WTC11 (cell line): Measurements from ENCODE around the gene SRRM2. TPM values are rescaled to one million over a fixed set of nuclear protein-coding genes. Genes with fewer than 3 reads are reported as not detected.

Experiments
- ATAC-seq: fragments of 200-7000 bp; cut with Tn5 transposase; 2 replicates; pipeline ENCODE4 v1.10.0; 2021; ENCODE audit warnings: mild to moderate bottlenecking, moderate library complexity
- CTCF ChIA-PET: fragments of 300-600 bp; sonication (Branson Sonifier 250); formaldehyde crosslinking; loops from one replicate; lab custom pipeline; 2021; ENCODE audit warnings: antibody characterized with exemption; lab: Charles Lee
- POLR2A ChIA-PET: fragments of 350-600 bp; sonication (Branson Sonifier 250); formaldehyde crosslinking; loops from one replicate; lab custom pipeline; 2021; ENCODE audit warnings: antibody characterized with exemption; lab: Charles Lee
- DNase-seq: peaks from one replicate; pipeline ENCODE4 v3.0.0; 2021; ENCODE audit warnings: low spot score
- H3K27ac Mint-ChIP-seq: 2 replicates; pipeline ENCODE4 v1.8.0; 2021; ENCODE audit warnings: mixed read lengths
- H3K27me3 Mint-ChIP-seq: 2 replicates; pipeline ENCODE4 v1.8.0; 2021; ENCODE audit warnings: low read depth, mild to moderate bottlenecking, moderate library complexity, mixed read lengths
- H3K36me3 Mint-ChIP-seq: 2 replicates; pipeline ENCODE4 v1.8.0; 2021; ENCODE audit warnings: mixed read lengths
- H3K4me1 Mint-ChIP-seq: 2 replicates; pipeline ENCODE4 v1.8.0; 2022; ENCODE audit warnings: mixed read lengths
- H3K4me3 Mint-ChIP-seq: 2 replicates; pipeline ENCODE4 v1.8.0; 2021; ENCODE audit warnings: mild to moderate bottlenecking, moderate library complexity, mixed read lengths
- H3K9me3 Mint-ChIP-seq: 2 replicates; pipeline ENCODE4 v1.8.0; 2021; ENCODE audit warnings: mixed read lengths
- GRHL2 ChIP-seq: fragments of 250-450 bp; sonication (Bioruptor Pico); IDR thresholded peaks from 2 replicates; pipeline ENCODE4 v1.8.0; 2022; ENCODE audit warnings: mild to moderate bottlenecking, moderate library complexity; ENCODE audit not compliant: insufficient replicate concordance, severe bottlenecking
- MXD4 ChIP-seq: fragments of 250-450 bp; sonication (Bioruptor Pico); IDR thresholded peaks from 2 replicates; pipeline ENCODE4 v1.8.0; 2021; ENCODE audit warnings: mild to moderate bottlenecking, moderate library complexity, borderline replicate concordance
- SOX15 ChIP-seq: fragments of 250-450 bp; sonication (Bioruptor Pico); IDR thresholded peaks from 2 replicates; pipeline ENCODE4 v1.9.0; 2021; ENCODE audit warnings: mild to moderate bottlenecking
- SP1 ChIP-seq: sonication (generic); formaldehyde crosslinking; conservative IDR thresholded peaks from 2 replicates; pipeline ENCODE4 v1.8.1; 2022; ENCODE audit warnings: missing genetic modification reagents
- ZNF416 ChIP-seq: fragments of 250-450 bp; sonication (Bioruptor Pico); IDR thresholded peaks from 2 replicates; pipeline ENCODE4 v1.9.0; 2021; ENCODE audit warnings: mild to moderate bottlenecking, inconsistent platforms
- total RNA-seq: library from RNA; stranded (reverse); gene quantifications from 3 replicates; pipeline ENCODE4 v1.2.3, GENCODE V29; 2021
- TF ChIP-seq, protein P1 (sequence below): sonication (generic); formaldehyde crosslinking; IDR thresholded peaks from 2 replicates; pipeline ENCODE4 v1.8.1; 2023; ENCODE audit warnings: mild to moderate bottlenecking, missing genetic modification reagents
- TF ChIP-seq, protein P2 (sequence below): fragments of 200-600 bp; IDR thresholded peaks from 2 replicates; pipeline ENCODE4 v1.8.0; 2022; ENCODE audit warnings: antibody characterized with exemption
- TF ChIP-seq, protein P3 (sequence below): sonication (generic); formaldehyde crosslinking; IDR thresholded peaks from 2 replicates; pipeline ENCODE4 v1.8.1; 2023; ENCODE audit warnings: mild to moderate bottlenecking, missing genetic modification reagents, moderate library complexity
- TF ChIP-seq, protein P4 (sequence below): fragments of 250-450 bp; sonication (Bioruptor Pico); IDR thresholded peaks from 2 replicates; pipeline ENCODE4 v1.9.0; 2021; ENCODE audit warnings: moderate library complexity, mild to moderate bottlenecking, inconsistent platforms, borderline replicate concordance
- TF ChIP-seq, protein P5 (sequence below): sonication (generic); formaldehyde crosslinking; IDR thresholded peaks from 2 replicates; pipeline ENCODE4 v1.8.1; 2022; ENCODE audit warnings: mild to moderate bottlenecking, missing genetic modification reagents, moderate library complexity, borderline replicate concordance
- TF ChIP-seq, protein P6 (sequence below): sonication (generic); formaldehyde crosslinking; IDR thresholded peaks from 2 replicates; pipeline ENCODE4 v1.8.1; 2023; ENCODE audit warnings: mild to moderate bottlenecking, missing genetic modification reagents
- TF ChIP-seq, protein P7 (sequence below): sonication (generic); formaldehyde crosslinking; IDR thresholded peaks from 2 replicates; pipeline ENCODE4 v1.8.0; 2022; ENCODE audit warnings: missing genetic modification reagents
- TF ChIP-seq, protein P8 (sequence below): sonication (generic); formaldehyde crosslinking; IDR thresholded peaks from 2 replicates; pipeline ENCODE4 v1.8.1; 2022; ENCODE audit warnings: low read depth, missing genetic modification reagents, borderline replicate concordance

Gene SRRM2
- total RNA-seq, 1 experiment from 2014 or later, result 823 TPM

DNA sequence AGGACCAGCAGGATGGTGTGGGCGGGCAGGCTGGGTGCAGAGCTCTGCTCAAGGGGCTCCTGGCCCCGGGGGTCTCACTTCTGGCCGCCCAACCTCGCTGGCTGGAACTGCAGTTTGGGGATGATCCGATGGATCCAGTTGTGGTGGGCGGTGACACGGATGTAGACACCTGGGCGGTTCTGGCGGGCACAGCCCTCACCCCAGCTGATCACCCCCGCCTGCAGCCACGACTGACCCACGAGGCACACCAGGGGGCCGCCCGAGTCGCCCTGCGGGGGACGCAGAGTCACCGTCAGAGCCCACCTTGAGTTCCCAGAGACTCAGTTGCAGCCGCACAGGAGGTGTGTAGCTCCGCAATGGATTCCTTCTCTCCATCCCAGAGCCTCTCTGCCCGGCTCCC is 39.9 kb upstream of the SRRM2 start:
- ChIA-PET CTCF (no interaction called here), POLR2A (no interaction called here)
- DNase-seq (no peak), ATAC-seq (no peak)
- Mint-ChIP-seq H3K36me3 (peaks cover 7% of the 10 kb centered on the region), H3K9me3 (no peaks in the 10 kb centered on the region), H3K4me3 (no peak overlapping the region), H3K4me1 (peaks cover 3% of the 10 kb centered on the region; the same call in 1 of the 2 replicates), H3K27me3 (no peaks in the 10 kb centered on the region), H3K27ac (no peak overlapping the region)
- TF ChIP-seq, protein P1, sequence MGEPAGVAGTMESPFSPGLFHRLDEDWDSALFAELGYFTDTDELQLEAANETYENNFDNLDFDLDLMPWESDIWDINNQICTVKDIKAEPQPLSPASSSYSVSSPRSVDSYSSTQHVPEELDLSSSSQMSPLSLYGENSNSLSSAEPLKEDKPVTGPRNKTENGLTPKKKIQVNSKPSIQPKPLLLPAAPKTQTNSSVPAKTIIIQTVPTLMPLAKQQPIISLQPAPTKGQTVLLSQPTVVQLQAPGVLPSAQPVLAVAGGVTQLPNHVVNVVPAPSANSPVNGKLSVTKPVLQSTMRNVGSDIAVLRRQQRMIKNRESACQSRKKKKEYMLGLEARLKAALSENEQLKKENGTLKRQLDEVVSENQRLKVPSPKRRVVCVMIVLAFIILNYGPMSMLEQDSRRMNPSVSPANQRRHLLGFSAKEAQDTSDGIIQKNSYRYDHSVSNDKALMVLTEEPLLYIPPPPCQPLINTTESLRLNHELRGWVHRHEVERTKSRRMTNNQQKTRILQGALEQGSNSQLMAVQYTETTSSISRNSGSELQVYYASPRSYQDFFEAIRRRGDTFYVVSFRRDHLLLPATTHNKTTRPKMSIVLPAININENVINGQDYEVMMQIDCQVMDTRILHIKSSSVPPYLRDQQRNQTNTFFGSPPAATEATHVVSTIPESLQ (CRISPR knock-in tag), result no peak
- TF ChIP-seq MXD4 (CRISPR knock-in tag), result no peak
- TF ChIP-seq, protein P2, sequence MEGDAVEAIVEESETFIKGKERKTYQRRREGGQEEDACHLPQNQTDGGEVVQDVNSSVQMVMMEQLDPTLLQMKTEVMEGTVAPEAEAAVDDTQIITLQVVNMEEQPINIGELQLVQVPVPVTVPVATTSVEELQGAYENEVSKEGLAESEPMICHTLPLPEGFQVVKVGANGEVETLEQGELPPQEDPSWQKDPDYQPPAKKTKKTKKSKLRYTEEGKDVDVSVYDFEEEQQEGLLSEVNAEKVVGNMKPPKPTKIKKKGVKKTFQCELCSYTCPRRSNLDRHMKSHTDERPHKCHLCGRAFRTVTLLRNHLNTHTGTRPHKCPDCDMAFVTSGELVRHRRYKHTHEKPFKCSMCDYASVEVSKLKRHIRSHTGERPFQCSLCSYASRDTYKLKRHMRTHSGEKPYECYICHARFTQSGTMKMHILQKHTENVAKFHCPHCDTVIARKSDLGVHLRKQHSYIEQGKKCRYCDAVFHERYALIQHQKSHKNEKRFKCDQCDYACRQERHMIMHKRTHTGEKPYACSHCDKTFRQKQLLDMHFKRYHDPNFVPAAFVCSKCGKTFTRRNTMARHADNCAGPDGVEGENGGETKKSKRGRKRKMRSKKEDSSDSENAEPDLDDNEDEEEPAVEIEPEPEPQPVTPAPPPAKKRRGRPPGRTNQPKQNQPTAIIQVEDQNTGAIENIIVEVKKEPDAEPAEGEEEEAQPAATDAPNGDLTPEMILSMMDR, result no peak
- TF ChIP-seq, protein P3, sequence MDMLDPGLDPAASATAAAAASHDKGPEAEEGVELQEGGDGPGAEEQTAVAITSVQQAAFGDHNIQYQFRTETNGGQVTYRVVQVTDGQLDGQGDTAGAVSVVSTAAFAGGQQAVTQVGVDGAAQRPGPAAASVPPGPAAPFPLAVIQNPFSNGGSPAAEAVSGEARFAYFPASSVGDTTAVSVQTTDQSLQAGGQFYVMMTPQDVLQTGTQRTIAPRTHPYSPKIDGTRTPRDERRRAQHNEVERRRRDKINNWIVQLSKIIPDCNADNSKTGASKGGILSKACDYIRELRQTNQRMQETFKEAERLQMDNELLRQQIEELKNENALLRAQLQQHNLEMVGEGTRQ, result no peak
- TF ChIP-seq, protein P4, sequence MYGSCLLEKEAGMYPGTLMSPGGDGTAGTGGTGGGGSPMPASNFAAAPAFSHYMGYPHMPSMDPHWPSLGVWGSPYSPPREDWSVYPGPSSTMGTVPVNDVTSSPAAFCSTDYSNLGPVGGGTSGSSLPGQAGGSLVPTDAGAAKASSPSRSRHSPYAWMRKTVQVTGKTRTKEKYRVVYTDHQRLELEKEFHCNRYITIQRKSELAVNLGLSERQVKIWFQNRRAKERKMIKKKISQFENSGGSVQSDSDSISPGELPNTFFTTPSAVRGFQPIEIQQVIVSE, result no peak
- TF ChIP-seq ZNF416 (CRISPR knock-in tag), result no peak
- TF ChIP-seq SP1 (CRISPR knock-in tag), result no peak
- TF ChIP-seq, protein P5, sequence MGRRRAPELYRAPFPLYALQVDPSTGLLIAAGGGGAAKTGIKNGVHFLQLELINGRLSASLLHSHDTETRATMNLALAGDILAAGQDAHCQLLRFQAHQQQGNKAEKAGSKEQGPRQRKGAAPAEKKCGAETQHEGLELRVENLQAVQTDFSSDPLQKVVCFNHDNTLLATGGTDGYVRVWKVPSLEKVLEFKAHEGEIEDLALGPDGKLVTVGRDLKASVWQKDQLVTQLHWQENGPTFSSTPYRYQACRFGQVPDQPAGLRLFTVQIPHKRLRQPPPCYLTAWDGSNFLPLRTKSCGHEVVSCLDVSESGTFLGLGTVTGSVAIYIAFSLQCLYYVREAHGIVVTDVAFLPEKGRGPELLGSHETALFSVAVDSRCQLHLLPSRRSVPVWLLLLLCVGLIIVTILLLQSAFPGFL (CRISPR knock-in tag), result no peak
- TF ChIP-seq, protein P6, sequence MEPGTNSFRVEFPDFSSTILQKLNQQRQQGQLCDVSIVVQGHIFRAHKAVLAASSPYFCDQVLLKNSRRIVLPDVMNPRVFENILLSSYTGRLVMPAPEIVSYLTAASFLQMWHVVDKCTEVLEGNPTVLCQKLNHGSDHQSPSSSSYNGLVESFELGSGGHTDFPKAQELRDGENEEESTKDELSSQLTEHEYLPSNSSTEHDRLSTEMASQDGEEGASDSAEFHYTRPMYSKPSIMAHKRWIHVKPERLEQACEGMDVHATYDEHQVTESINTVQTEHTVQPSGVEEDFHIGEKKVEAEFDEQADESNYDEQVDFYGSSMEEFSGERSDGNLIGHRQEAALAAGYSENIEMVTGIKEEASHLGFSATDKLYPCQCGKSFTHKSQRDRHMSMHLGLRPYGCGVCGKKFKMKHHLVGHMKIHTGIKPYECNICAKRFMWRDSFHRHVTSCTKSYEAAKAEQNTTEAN, result no peak
- TF ChIP-seq, protein P7, sequence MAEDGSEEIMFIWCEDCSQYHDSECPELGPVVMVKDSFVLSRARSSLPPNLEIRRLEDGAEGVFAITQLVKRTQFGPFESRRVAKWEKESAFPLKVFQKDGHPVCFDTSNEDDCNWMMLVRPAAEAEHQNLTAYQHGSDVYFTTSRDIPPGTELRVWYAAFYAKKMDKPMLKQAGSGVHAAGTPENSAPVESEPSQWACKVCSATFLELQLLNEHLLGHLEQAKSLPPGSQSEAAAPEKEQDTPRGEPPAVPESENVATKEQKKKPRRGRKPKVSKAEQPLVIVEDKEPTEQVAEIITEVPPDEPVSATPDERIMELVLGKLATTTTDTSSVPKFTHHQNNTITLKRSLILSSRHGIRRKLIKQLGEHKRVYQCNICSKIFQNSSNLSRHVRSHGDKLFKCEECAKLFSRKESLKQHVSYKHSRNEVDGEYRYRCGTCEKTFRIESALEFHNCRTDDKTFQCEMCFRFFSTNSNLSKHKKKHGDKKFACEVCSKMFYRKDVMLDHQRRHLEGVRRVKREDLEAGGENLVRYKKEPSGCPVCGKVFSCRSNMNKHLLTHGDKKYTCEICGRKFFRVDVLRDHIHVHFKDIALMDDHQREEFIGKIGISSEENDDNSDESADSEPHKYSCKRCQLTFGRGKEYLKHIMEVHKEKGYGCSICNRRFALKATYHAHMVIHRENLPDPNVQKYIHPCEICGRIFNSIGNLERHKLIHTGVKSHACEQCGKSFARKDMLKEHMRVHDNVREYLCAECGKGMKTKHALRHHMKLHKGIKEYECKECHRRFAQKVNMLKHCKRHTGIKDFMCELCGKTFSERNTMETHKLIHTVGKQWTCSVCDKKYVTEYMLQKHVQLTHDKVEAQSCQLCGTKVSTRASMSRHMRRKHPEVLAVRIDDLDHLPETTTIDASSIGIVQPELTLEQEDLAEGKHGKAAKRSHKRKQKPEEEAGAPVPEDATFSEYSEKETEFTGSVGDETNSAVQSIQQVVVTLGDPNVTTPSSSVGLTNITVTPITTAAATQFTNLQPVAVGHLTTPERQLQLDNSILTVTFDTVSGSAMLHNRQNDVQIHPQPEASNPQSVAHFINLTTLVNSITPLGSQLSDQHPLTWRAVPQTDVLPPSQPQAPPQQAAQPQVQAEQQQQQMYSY (CRISPR knock-in tag), result no peak
- TF ChIP-seq, protein P8, sequence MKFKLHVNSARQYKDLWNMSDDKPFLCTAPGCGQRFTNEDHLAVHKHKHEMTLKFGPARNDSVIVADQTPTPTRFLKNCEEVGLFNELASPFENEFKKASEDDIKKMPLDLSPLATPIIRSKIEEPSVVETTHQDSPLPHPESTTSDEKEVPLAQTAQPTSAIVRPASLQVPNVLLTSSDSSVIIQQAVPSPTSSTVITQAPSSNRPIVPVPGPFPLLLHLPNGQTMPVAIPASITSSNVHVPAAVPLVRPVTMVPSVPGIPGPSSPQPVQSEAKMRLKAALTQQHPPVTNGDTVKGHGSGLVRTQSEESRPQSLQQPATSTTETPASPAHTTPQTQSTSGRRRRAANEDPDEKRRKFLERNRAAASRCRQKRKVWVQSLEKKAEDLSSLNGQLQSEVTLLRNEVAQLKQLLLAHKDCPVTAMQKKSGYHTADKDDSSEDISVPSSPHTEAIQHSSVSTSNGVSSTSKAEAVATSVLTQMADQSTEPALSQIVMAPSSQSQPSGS (CRISPR knock-in tag), result no peak
- TF ChIP-seq SOX15 (CRISPR knock-in tag), result no peak
- TF ChIP-seq GRHL2, result no peak
